K562 (cell line): ENCODE data around the gene ASB6. TPM values are rescaled to one million over a fixed set of nuclear protein-coding genes. Genes with fewer than 3 reads are reported as not detected.
A peak's percentile ranks its signal among the peaks of the same experiment; 100 is the strongest.

Experiments
- CHD4 ChIP-seq: fragments of 200-600 bp; sonication (generic); IDR thresholded peaks from 3 replicates; pipeline ENCODE4 v1.6.1; 2012; ENCODE audit warnings: low read depth, mild to moderate bottlenecking, mixed read lengths, low read length, inconsistent platforms; ENCODE audit not compliant: insufficient read depth, insufficient replicate concordance, poor library complexity, severe bottlenecking
- FIP1L1 ChIP-seq: fragments of 200-400 bp; formaldehyde crosslinking; IDR thresholded peaks from 2 replicates; pipeline ENCODE4 v1.6.1; 2018; ENCODE audit warnings: mild to moderate bottlenecking, low read depth, low read length; ENCODE audit not compliant: poor library complexity, severe bottlenecking
- HLTF ChIP-seq: fragments of 450-650 bp; IDR thresholded peaks from 2 replicates; pipeline ENCODE4 v1.6.1; 2016
- MEF2D ChIP-seq: conservative IDR thresholded peaks from 2 replicates; pipeline ENCODE4 v1.6.1; 2016; ENCODE audit warnings: low read depth, missing genetic modification characterization, missing compliant biosample characterization
- NR2C1 ChIP-seq, 2 experiments: fragments of 450-650 bp; IDR thresholded peaks; 2 replicates each; pipeline ENCODE4 v1.6.1; 2017; ENCODE audit warnings: mild to moderate bottlenecking in 2 of 2, antibody characterized with exemption in 1 of 2, inconsistent platforms in 1 of 2, missing compliant biosample characterization in 1 of 2, missing genetic modification characterization in 1 of 2
- TAF7 ChIP-seq: fragments of 450-650 bp; IDR thresholded peaks from 2 replicates; pipeline ENCODE4 v1.6.1; 2016; ENCODE audit warnings: missing genetic modification characterization, missing compliant biosample characterization
- ZNF311 ChIP-seq: fragments of 250-450 bp; sonication (Bioruptor Pico); IDR thresholded peaks from 2 replicates; pipeline ENCODE4 v1.4.0; 2020; ENCODE audit warnings: mild to moderate bottlenecking, moderate library complexity
- polyA plus RNA-seq, 8 experiments: library from polyadenylated mRNA; depleted of rRNA in 4 of 8; stranded (reverse) in 5 of 8; unstranded in 3 of 8; fragments of >200 nt; fragmentation: Nextera tagmentation in 2 of 8; fragmentation: Illumina TruSeq in 1 of 8; extraction: Ambion mirVana in 2 of 8; extraction: Trizol in 1 of 8; gene quantifications; 2 replicates each; pipeline versions ENCODE4 v1.2.1 to v1.2.3, GENCODE V29; 2011 to 2014; ENCODE audit warnings: inconsistent platforms in 1 of 8, missing spikeins in 1 of 8
- total RNA-seq, 7 experiments: library from RNA; depleted of rRNA in 6 of 7; stranded (reverse); fragments of >200 nt in 6 of 7; fragmentation: Illumina TruSeq in 2 of 7; extraction: Trizol in 2 of 7; gene quantifications; 2 replicates each; pipeline versions ENCODE4 v1.2.1 to v1.2.3, GENCODE V29; 2011 to 2021; ENCODE audit warnings: low replicate concordance in 1 of 7
- TF ChIP-seq, protein P1 (sequence below): fragments of 250-450 bp; sonication (Bioruptor Pico); IDR thresholded peaks from 2 replicates; pipeline ENCODE4 v1.5.0; 2020; ENCODE audit warnings: mild to moderate bottlenecking, borderline replicate concordance
- TF ChIP-seq, protein P2 (sequence below): fragments of 150-350 bp; IDR thresholded peaks from 2 replicates; pipeline ENCODE4 v1.6.1; 2014; ENCODE audit warnings: low read depth, mild to moderate bottlenecking, low read length, borderline replicate concordance
- TF ChIP-seq, protein P3 (sequence below): fragments of 450-650 bp; IDR thresholded peaks from 2 replicates; pipeline ENCODE4 v1.6.1; 2017; ENCODE audit warnings: antibody characterized with exemption, mild to moderate bottlenecking
- TF ChIP-seq, protein P4 (sequence below): fragments of 250-450 bp; sonication (Bioruptor Pico); IDR thresholded peaks from 2 replicates; pipeline ENCODE4 v1.8.0; 2022; ENCODE audit warnings: inconsistent platforms, mild to moderate bottlenecking, moderate library complexity, borderline replicate concordance
- TF ChIP-seq, protein P5 (sequence below): fragments of 250-450 bp; sonication (Bioruptor Pico); IDR thresholded peaks from 2 replicates; pipeline ENCODE4 v1.4.0; 2020; ENCODE audit warnings: borderline replicate concordance

ASB6 gene
- total and polyA plus RNA-seq, 9 of the 15 experiments (the other 6 are each of a cell fraction or from before 2014, with no cell fraction given) = 0.92 to 17.8 (median 11.3) TPM

DNA sequence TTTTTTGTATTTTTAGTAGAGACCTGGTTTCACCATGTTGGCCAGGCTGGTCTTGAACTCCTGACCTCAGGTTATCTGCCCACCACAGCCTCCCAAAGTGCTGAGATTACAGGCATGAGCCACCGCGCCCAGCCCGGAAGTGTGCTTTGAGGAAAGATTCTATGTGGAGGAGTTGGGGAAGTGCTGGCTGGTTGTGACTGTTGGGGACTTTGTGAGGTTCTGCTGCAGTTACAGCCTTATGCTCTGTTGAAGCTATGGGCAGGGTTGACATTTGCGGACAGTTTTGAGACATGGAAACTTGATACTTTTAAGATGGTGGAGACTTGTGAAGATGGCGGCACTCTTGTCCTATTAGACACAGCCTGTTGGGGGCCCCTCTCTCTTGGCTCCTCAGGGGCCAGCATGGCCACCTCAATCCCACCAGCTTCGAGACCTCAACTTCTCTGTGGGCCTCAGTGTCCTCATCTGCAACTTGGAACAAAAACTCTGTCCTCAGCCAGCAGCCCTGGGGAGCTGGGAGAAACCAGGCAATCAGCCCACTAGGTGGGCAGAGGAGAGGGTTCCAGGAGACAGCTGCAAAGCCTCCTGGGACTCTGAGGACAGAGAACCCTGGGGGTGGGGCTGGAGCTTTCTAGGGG lies 45.9 kb downstream of the ASB6 start (continued):
- TF ChIP-seq MEF2D (tag) (peak; percentile 87), CHD4 (no peak), NR2C1 (IDR thresholded peaks at IDR 0.05) (peak; percentile 79), NR2C1 (tag; IDR thresholded peaks at IDR 0.05) (peak; percentile 88), TAF7 (tag) (peak; percentile 79), HLTF (peak; percentile 80; the same call in 1 of the 2 replicates), FIP1L1 (no peak), ZNF311 (CRISPR knock-in tag) (peak; percentile 92)
- TF ChIP-seq, protein P1, sequence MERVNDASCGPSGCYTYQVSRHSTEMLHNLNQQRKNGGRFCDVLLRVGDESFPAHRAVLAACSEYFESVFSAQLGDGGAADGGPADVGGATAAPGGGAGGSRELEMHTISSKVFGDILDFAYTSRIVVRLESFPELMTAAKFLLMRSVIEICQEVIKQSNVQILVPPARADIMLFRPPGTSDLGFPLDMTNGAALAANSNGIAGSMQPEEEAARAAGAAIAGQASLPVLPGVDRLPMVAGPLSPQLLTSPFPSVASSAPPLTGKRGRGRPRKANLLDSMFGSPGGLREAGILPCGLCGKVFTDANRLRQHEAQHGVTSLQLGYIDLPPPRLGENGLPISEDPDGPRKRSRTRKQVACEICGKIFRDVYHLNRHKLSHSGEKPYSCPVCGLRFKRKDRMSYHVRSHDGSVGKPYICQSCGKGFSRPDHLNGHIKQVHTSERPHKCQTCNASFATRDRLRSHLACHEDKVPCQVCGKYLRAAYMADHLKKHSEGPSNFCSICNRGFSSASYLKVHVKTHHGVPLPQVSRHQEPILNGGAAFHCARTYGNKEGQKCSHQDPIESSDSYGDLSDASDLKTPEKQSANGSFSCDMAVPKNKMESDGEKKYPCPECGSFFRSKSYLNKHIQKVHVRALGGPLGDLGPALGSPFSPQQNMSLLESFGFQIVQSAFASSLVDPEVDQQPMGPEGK = peak; percentile 45; the same call in 1 of the 2 replicates
- TF ChIP-seq, protein P2, sequence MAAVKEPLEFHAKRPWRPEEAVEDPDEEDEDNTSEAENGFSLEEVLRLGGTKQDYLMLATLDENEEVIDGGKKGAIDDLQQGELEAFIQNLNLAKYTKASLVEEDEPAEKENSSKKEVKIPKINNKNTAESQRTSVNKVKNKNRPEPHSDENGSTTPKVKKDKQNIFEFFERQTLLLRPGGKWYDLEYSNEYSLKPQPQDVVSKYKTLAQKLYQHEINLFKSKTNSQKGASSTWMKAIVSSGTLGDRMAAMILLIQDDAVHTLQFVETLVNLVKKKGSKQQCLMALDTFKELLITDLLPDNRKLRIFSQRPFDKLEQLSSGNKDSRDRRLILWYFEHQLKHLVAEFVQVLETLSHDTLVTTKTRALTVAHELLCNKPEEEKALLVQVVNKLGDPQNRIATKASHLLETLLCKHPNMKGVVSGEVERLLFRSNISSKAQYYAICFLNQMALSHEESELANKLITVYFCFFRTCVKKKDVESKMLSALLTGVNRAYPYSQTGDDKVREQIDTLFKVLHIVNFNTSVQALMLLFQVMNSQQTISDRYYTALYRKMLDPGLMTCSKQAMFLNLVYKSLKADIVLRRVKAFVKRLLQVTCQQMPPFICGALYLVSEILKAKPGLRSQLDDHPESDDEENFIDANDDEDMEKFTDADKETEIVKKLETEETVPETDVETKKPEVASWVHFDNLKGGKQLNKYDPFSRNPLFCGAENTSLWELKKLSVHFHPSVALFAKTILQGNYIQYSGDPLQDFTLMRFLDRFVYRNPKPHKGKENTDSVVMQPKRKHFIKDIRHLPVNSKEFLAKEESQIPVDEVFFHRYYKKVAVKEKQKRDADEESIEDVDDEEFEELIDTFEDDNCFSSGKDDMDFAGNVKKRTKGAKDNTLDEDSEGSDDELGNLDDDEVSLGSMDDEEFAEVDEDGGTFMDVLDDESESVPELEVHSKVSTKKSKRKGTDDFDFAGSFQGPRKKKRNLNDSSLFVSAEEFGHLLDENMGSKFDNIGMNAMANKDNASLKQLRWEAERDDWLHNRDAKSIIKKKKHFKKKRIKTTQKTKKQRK = no peak
- TF ChIP-seq, protein P3, sequence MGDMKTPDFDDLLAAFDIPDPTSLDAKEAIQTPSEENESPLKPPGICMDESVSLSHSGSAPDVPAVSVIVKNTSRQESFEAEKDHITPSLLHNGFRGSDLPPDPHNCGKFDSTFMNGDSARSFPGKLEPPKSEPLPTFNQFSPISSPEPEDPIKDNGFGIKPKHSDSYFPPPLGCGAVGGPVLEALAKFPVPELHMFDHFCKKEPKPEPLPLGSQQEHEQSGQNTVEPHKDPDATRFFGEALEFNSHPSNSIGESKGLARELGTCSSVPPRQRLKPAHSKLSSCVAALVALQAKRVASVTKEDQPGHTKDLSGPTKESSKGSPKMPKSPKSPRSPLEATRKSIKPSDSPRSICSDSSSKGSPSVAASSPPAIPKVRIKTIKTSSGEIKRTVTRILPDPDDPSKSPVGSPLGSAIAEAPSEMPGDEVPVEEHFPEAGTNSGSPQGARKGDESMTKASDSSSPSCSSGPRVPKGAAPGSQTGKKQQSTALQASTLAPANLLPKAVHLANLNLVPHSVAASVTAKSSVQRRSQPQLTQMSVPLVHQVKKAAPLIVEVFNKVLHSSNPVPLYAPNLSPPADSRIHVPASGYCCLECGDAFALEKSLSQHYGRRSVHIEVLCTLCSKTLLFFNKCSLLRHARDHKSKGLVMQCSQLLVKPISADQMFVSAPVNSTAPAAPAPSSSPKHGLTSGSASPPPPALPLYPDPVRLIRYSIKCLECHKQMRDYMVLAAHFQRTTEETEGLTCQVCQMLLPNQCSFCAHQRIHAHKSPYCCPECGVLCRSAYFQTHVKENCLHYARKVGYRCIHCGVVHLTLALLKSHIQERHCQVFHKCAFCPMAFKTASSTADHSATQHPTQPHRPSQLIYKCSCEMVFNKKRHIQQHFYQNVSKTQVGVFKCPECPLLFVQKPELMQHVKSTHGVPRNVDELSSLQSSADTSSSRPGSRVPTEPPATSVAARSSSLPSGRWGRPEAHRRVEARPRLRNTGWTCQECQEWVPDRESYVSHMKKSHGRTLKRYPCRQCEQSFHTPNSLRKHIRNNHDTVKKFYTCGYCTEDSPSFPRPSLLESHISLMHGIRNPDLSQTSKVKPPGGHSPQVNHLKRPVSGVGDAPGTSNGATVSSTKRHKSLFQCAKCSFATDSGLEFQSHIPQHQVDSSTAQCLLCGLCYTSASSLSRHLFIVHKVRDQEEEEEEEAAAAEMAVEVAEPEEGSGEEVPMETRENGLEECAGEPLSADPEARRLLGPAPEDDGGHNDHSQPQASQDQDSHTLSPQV = peak; percentile 98
- TF ChIP-seq, protein P4, sequence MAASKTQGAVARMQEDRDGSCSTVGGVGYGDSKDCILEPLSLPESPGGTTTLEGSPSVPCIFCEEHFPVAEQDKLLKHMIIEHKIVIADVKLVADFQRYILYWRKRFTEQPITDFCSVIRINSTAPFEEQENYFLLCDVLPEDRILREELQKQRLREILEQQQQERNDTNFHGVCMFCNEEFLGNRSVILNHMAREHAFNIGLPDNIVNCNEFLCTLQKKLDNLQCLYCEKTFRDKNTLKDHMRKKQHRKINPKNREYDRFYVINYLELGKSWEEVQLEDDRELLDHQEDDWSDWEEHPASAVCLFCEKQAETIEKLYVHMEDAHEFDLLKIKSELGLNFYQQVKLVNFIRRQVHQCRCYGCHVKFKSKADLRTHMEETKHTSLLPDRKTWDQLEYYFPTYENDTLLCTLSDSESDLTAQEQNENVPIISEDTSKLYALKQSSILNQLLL = no peak
- TF ChIP-seq, protein P5, sequence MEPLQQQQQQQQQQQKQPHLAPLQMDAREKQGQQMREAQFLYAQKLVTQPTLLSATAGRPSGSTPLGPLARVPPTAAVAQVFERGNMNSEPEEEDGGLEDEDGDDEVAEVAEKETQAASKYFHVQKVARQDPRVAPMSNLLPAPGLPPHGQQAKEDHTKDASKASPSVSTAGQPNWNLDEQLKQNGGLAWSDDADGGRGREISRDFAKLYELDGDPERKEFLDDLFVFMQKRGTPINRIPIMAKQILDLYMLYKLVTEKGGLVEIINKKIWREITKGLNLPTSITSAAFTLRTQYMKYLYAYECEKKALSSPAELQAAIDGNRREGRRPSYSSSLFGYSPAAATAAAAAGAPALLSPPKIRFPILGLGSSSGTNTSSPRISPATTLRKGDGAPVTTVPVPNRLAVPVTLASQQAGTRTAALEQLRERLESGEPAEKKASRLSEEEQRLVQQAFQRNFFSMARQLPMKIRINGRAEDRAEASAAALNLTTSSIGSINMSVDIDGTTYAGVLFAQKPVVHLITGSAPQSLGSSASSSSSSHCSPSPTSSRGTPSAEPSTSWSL = 0 out of 2 replicates have a peak, but pooled peaks have one; percentile 86
